IMR-90 (cell line): Measurements from ENCODE around the gene SKP1. TPM values are rescaled to one million over a fixed set of nuclear protein-coding genes. Genes with fewer than 3 reads are reported as not detected.

Experiments used
- ATAC-seq: fragments of 200-7000 bp; cut with Tn5 transposase; 2 replicates; pipeline ENCODE4 v1.9.1; 2020; ENCODE audit warnings: low read depth, mild to moderate bottlenecking, moderate library complexity
- BruUV-seq: library from RNA; stranded (reverse); fragments of 400-500 nt; replicated peaks from 2 replicates; lab custom pipeline; 2021; lab: Mats Ljungman, UMichigan
- CTCF ChIA-PET: fragments of 300-600 bp; formaldehyde crosslinking; extraction: SDS; loops from one replicate; lab custom pipeline; 2021; ENCODE audit warnings: antibody characterized with exemption; lab: Yijun Ruan, JAX
- POLR2A ChIA-PET: fragments of 300-600 bp; sonication (Branson Sonifier 250); formaldehyde crosslinking; loops from one replicate; lab custom pipeline; 2022; ENCODE audit warnings: antibody characterized with exemption; ENCODE audit not compliant: unreplicated experiment; lab: Charles Lee
- DNase-seq: peaks from one replicate; pipeline ENCODE4 v3.0.0; 2013
- H2AFZ ChIP-seq: replicated peaks from 2 replicates; pipeline ENCODE3; 2013; ENCODE audit warnings: low read length, mild to moderate bottlenecking; ENCODE audit not compliant: poor library complexity
- H2AK5ac ChIP-seq: 2 replicates; pipeline ENCODE4 v1.6.1; 2013; ENCODE audit warnings: low read depth, low read length, inconsistent platforms
- H2AK9ac ChIP-seq: replicated peaks from 2 replicates; pipeline ENCODE3; 2013; ENCODE audit warnings: mild to moderate bottlenecking, low read depth, low read length, moderate library complexity; ENCODE audit not compliant: poor library complexity
- H2BK120ac ChIP-seq: 2 replicates; pipeline ENCODE4 v1.6.1; 2013; ENCODE audit warnings: low read depth, low read length, inconsistent platforms
- H2BK15ac ChIP-seq: 3 replicates; pipeline ENCODE4 v1.6.1; 2013; ENCODE audit warnings: low read depth, low read length, inconsistent platforms
- H2BK20ac ChIP-seq: 2 replicates; pipeline ENCODE4 v1.6.1; 2013; ENCODE audit warnings: low read depth, mild to moderate bottlenecking, inconsistent platforms, low read length, moderate library complexity
- H2BK5ac ChIP-seq: 2 replicates; pipeline ENCODE4 v1.6.1; 2013; ENCODE audit warnings: mild to moderate bottlenecking, low read depth, low read length, inconsistent platforms; ENCODE audit not compliant: poor library complexity, severe bottlenecking
- H3K14ac ChIP-seq: replicated peaks from 2 replicates; pipeline ENCODE4 v1.6.1; 2013; ENCODE audit warnings: low read depth, low read length, inconsistent platforms
- H3K18ac ChIP-seq: 2 replicates; pipeline ENCODE4 v1.6.1; 2013; ENCODE audit warnings: low read depth, low read length, control low read depth
- H3K23ac ChIP-seq: 2 replicates; pipeline ENCODE4 v1.6.1; 2013; ENCODE audit warnings: low read depth, low read length, inconsistent platforms
- H3K27ac ChIP-seq: 2 replicates; pipeline ENCODE4 v1.5.1; 2013; ENCODE audit warnings: mild to moderate bottlenecking, control low read depth, low read length; ENCODE audit not compliant: insufficient read depth
- H3K27me3 ChIP-seq: 2 replicates; pipeline ENCODE4 v1.6.1; 2013; ENCODE audit warnings: low read length; ENCODE audit not compliant: control insufficient read depth, insufficient read depth
- H3K36me3 ChIP-seq: 2 replicates; pipeline ENCODE4 v1.6.1; 2013; ENCODE audit warnings: low read length, mixed read lengths; ENCODE audit not compliant: control insufficient read depth, insufficient read depth
- H3K4ac ChIP-seq: 2 replicates; pipeline ENCODE4 v1.6.1; 2013; ENCODE audit warnings: low read depth, low read length, inconsistent platforms
- H3K4me1 ChIP-seq: 2 replicates; pipeline ENCODE4 v1.6.1; 2013; ENCODE audit warnings: low read length, mixed read lengths; ENCODE audit not compliant: control insufficient read depth, insufficient read depth
- H3K4me2 ChIP-seq: 2 replicates; pipeline ENCODE4 v1.6.1; 2013; ENCODE audit warnings: low read depth, mild to moderate bottlenecking, control low read depth, low read length, moderate library complexity
- H3K4me3 ChIP-seq: 2 replicates; pipeline ENCODE4 v1.5.1; 2013; ENCODE audit warnings: low read depth, mild to moderate bottlenecking, control low read depth, low read length, moderate library complexity; ENCODE audit not compliant: insufficient read depth
- H3K56ac ChIP-seq: 2 replicates; pipeline ENCODE4 v1.6.1; 2013; ENCODE audit warnings: low read length, inconsistent platforms; ENCODE audit not compliant: insufficient read depth; ENCODE audit errors: extremely low read depth
- H3K79me1 ChIP-seq, 2 experiments: 2 replicates each; pipeline ENCODE4 v1.6.1; 2013; ENCODE audit warnings: low read length in 2 of 2, inconsistent platforms in 1 of 2, low read depth in 1 of 2
- H3K9ac ChIP-seq: 2 replicates; pipeline ENCODE4 v1.6.1; 2013; ENCODE audit warnings: low read depth, low read length, control low read depth
- H3K9me1 ChIP-seq: 2 replicates; pipeline ENCODE4 v1.6.1; 2013; ENCODE audit warnings: low read length, inconsistent platforms; ENCODE audit not compliant: insufficient read depth
- H3K9me3 ChIP-seq: 2 replicates; pipeline ENCODE4 v1.6.1; 2013; ENCODE audit warnings: low read length; ENCODE audit not compliant: control insufficient read depth, insufficient read depth
- H4K20me1 ChIP-seq: 2 replicates; pipeline ENCODE4 v1.6.1; 2013; ENCODE audit warnings: low read length, inconsistent platforms; ENCODE audit not compliant: insufficient read depth
- H4K5ac ChIP-seq: 2 replicates; pipeline ENCODE4 v1.6.1; 2013; ENCODE audit warnings: mild to moderate bottlenecking, low read depth, low read length, control low read depth
- H4K8ac ChIP-seq, 2 experiments: 2 replicates each; pipeline ENCODE4 v1.6.1; 2013; ENCODE audit warnings: low read depth in 2 of 2, low read length in 2 of 2, control low read depth in 1 of 2, inconsistent platforms in 1 of 2
- H4K91ac ChIP-seq: 2 replicates; pipeline ENCODE4 v1.6.1; 2013; ENCODE audit warnings: low read depth, low read length, inconsistent platforms; ENCODE audit not compliant: insufficient read depth
- BHLHE40 ChIP-seq: fragments of 150-350 bp; IDR thresholded peaks from 2 replicates; pipeline ENCODE4 v1.6.1; 2016; ENCODE audit warnings: mild to moderate bottlenecking, low read depth, low read length
- CHD1 ChIP-seq: IDR thresholded peaks from 2 replicates; pipeline ENCODE4 v1.6.1; 2012; ENCODE audit warnings: low read depth, low read length, improper control_type of control experiment
- CTCF ChIP-seq: conservative IDR thresholded peaks from 2 replicates; pipeline ENCODE4 v1.5.1; 2012; ENCODE audit warnings: mild to moderate bottlenecking, low read depth, low read length, improper control_type of control experiment
- FOS ChIP-seq: fragments of 150-350 bp; IDR thresholded peaks from 2 replicates; pipeline ENCODE4 v1.6.1; 2016; ENCODE audit warnings: low read depth, low read length
- MAFK ChIP-seq: IDR thresholded peaks from 2 replicates; pipeline ENCODE4 v1.6.1; 2012; ENCODE audit warnings: low read depth, low read length, improper control_type of control experiment
- MXI1 ChIP-seq: IDR thresholded peaks from 2 replicates; pipeline ENCODE4 v1.6.1; 2012; ENCODE audit warnings: low read depth, mild to moderate bottlenecking, low read length, moderate library complexity, borderline replicate concordance
- POLR2A ChIP-seq: IDR thresholded peaks from 2 replicates; pipeline ENCODE4 v1.6.1; 2012; ENCODE audit warnings: mild to moderate bottlenecking, low read depth, low read length
- RFX5 ChIP-seq: IDR thresholded peaks from 2 replicates; pipeline ENCODE4 v1.8.0; 2012; ENCODE audit warnings: low read depth, mild to moderate bottlenecking, low read length, moderate library complexity
- USF2 ChIP-seq: fragments of 150-350 bp; IDR thresholded peaks from 2 replicates; pipeline ENCODE4 v1.6.1; 2017; ENCODE audit warnings: mild to moderate bottlenecking, antibody characterized with exemption, low read length, low read depth
- WGBS, 2 experiments: methylation state at CpG; one replicate each; pipeline versions ENCODE4 v1.1.5 to v1.1.7; 2013; ENCODE audit warnings: missing lambda C conversion rate in 2 of 2; ENCODE audit not compliant: insufficient read length in 1 of 2; ENCODE audit errors: extremely low coverage in 2 of 2; 5-methylcytosine and 5-hydroxymethylcytosine counted together
- dilution Hi-C: fragments of 300-500 bp; cut with HindIII; formaldehyde crosslinking; loops from one replicate; pipeline ENCODE4 v1.14.3; 2018; ENCODE audit warnings: low sequenced_read_pairs; ENCODE audit not compliant: unreplicated experiment
- in situ Hi-C: fragments of 300-500 bp; cut with MboI; formaldehyde crosslinking; loops from 3 replicates; pipeline ENCODE4 v1.14.3; 2019; ENCODE audit warnings: low sequenced_read_pairs, inconsistent platforms, mixed read lengths
- intact Hi-C: fragments of 100-400 bp; cut with micrococcal nuclease; formaldehyde crosslinking; loops from 2 replicates; pipeline ENCODE4 v1.10.0; 2022
- polyA plus RNA-seq, 3 experiments: library from polyadenylated mRNA; depleted of rRNA; stranded (reverse); fragments of >200 nt; gene quantifications; 2 replicates each; pipeline ENCODE4 v1.2.3, GENCODE V29; 2012; ENCODE audit warnings: low replicate concordance in 1 of 3
- total RNA-seq: library from RNA; depleted of rRNA; stranded (reverse); fragments of >200 nt; gene quantifications from 2 replicates; pipeline ENCODE4 v1.2.3, GENCODE V29; 2012

SKP1 gene
- total and polyA plus RNA-seq, 2 of the 4 experiments (the other 2 are of a cell fraction), result 206 to 618 TPM

GRCh38 chr5:134175921-134176510 lies 734 bp downstream of the SKP1 start:
- in situ Hi-C loops, result no loop called here
- 0% methylated on average over 12 of the region's 31 CpGs; no CpG with 5 or more reads in 1 of the 2 experiments for WGBS, 2 experiments
- Histone ChIP-seq H2AK5ac (peak overlapping the region; percentile 23; the same call in 1 of the 2 replicates), H3K56ac (peak overlapping the region; percentile 70; the same call in 1 of the 2 replicates), H3K9me1 (peaks cover 8% of the 10 kb centered on the region; the same call in 1 of the 2 replicates), H3K23ac (peak overlapping the region; percentile 57; the same call in 1 of the 2 replicates), H3K4ac (peak overlapping the region; percentile 95), H3K4me3 (peak overlapping the region; percentile 92), H3K18ac (0 out of 2 replicates have a peak overlapping the region, but pooled peaks have one; percentile 10), H4K20me1 (peaks cover 49% of the 10 kb centered on the region), H3K36me3 (peaks cover 16% of the 10 kb centered on the region), H4K5ac (peak overlapping the region; percentile 2; the same call in 1 of the 2 replicates), H3K9me3 (no peaks in the 10 kb centered on the region), H2AFZ (peak overlapping the region; percentile 98), H4K8ac (no peak overlapping the region), H3K9ac (peak overlapping the region; percentile 95), H3K14ac (peak overlapping the region; percentile 77), H3K4me1 (no peaks in the 10 kb centered on the region; the same call in 1 of the 2 replicates), H4K91ac (no peak overlapping the region), H3K79me1 (peaks cover 12 to 36% of the 10 kb centered on the region in 2 experiments), H3K4me2 (peak overlapping the region; percentile 84), H3K27me3 (no peaks in the 10 kb centered on the region), H3K27ac (peak overlapping the region; percentile 94), H2BK20ac (no peak overlapping the region), H2BK5ac (peak overlapping the region; percentile 90), H2BK120ac (no peak overlapping the region), H2AK9ac (peak overlapping the region; percentile 98), H2BK15ac (no peak overlapping the region)
- peak; percentile 6 for ATAC-seq
- ChIA-PET CTCF (interaction anchor here (1.7 kb wide), 1 partner anchor 411 kb away, joined by 5 read pairs; no protein-coding TSS in a partner anchor), POLR2A (no interaction called here)
- intact Hi-C loops, result loop anchor here (1.0 to 2.0 kb wide), 2 partner anchors 49 to 137 kb away; no protein-coding TSS in a partner anchor
- peak; percentile 25 for DNase-seq
- TF ChIP-seq MXI1, result no peak
- TF ChIP-seq MAFK, result no peak
- no peak for TF ChIP-seq CHD1
- TF ChIP-seq BHLHE40, result no peak
- TF ChIP-seq USF2, result no peak
- TF ChIP-seq FOS, result no peak
- TF ChIP-seq CTCF, result no peak
- TF ChIP-seq POLR2A, result no peak
- no peak for TF ChIP-seq RFX5
- TSS peak; percentile 64 for BruUV-seq
- dilution Hi-C loops, result no loop called here
